Measurements from ENCODE around the gene FREY1. TPM values are rescaled to one million over a fixed set of nuclear protein-coding genes. Genes with fewer than 3 reads are reported as not detected.
A peak's percentile ranks its signal among the peaks of the same experiment; 100 is the strongest.

FREY1 gene
- total RNA-seq, 8 experiments from 2014 or later, result 0.60 to 5.1 (median 1.7) TPM; not detected in 1

DNA sequence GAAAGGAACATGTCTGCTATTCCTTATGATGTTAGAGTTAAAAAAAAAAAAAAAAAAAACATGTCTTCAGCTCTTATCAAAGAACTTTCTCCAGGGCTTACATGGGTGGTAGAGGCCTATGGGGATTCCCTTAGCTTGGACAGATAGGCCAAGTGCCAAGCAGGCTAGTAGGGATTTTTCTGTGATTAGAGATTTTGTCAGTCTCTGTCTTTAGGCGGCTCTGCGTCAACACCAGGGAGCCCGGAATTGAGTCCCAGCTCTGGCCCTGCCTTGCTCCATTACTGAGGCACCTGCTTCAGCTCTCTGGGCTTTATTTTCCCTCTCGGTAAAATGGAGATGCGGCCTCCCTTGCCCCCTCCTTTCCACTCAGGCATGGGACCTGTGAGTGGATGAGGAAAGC is 46.7 kb downstream of the FREY1 start:
- WGBS, 10 experiments, result 76 to 100% (median 93%) methylated on average over 2 to 5 of the region's 5 CpGs; no CpG with 5 or more reads in 5 of the 10 experiments
- in situ Hi-C loops (cut with MboI; ENCODE audit: low pct_unique_long_range_greater_than_20kb in 2 of 9, low sequenced_read_pairs in 9 of 9, unreplicated experiment in 9 of 9), result no loop called here
- Histone ChIP-seq H3K27ac (no peak overlapping the region), H3K4me3 (no peak overlapping the region), H3K4me1 (replicated peaks in 1 of 2) (no peaks in the 10 kb centered on the region)
- no peak for ATAC-seq (replicated peaks in 6 of 8)

DNA sequence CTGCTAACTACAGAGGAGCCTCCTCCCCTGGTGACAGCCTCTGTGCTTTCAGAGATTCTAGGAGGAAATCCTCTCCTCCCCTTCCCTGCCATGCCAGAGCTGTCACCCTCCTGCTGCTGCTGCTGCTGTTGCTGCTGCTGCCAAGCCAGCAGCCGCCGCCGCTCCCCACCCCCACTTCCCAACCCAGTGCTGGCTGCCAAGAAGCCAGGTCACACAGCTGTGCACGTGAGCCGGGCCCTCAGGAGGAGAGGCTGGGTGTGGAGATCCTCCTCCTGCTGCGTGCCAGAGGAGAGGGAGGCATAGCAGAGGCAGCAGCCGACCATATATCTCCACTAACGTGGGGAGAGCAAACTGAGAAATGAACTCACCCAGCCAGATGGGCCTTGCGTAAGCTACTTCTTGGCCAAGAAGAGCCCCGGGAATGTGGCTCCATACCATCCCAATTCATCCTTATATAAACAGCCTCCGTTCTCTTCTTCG is 47.4 kb downstream of the FREY1 start:
- in situ Hi-C loops (cut with MboI; ENCODE audit: low pct_unique_long_range_greater_than_20kb in 2 of 9, low sequenced_read_pairs in 9 of 9, unreplicated experiment in 9 of 9), result no loop called here
- WGBS, 10 experiments, result 31 to 93% (median 77%) methylated on average over 2 to 4 of the region's 12 CpGs; no CpG with 5 or more reads in 5 of the 10 experiments
- ATAC-seq (replicated peaks in 6 of 8), result peak; percentile 58 to 82 (median 75)
- H3K4me3 ChIP-seq, result no peak overlapping the region
- H3K27ac ChIP-seq, result no peak overlapping the region
- no peaks in the 10 kb centered on the region for H3K4me1 ChIP-seq (replicated peaks in 1 of 2)

DNA sequence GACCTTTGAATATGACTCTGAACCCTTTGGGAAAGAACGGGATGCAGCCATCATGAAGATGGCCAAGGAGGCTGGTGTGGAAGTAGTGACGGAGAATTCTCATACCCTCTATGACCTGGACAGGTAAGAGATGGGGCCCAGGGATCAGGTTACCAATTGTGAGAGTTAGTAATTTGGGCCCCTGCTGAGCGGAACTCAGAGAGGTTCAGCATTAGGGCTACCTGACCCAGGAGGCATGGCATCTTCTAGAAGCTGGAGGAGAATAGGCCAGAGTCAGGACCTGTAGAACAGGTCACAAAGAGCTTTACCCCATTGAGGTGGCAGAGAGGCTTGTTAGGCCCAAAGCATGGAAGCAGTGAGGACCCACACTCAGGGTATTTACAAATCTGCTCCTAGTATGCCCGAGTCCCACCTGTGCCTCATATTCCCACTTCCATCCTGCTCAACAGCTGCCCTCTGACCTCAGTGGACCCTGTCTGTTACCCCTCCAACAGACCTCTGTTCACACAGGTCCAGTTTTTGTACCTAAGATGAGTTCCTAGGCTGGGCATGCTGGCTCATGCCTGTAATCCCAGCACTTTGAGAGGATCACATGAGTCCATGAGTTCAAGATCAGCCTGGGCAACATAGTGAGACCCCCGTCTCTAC is 48.2 kb downstream of the FREY1 start:
- ATAC-seq (replicated peaks in 6 of 8), result no peak
- in situ Hi-C loops (cut with MboI; ENCODE audit: low pct_unique_long_range_greater_than_20kb in 2 of 9, low sequenced_read_pairs in 9 of 9, unreplicated experiment in 9 of 9), result no loop called here
- no peak overlapping the region for H3K4me3 ChIP-seq
- WGBS, 10 experiments, result 0 to 100% (median 84%) methylated on average over 1 to 4 of the region's 5 CpGs; no CpG with 5 or more reads in 2 of the 10 experiments
- no peak overlapping the region for H3K27ac ChIP-seq
- H3K4me1 ChIP-seq (replicated peaks in 1 of 2), result no peaks in the 10 kb centered on the region

DNA sequence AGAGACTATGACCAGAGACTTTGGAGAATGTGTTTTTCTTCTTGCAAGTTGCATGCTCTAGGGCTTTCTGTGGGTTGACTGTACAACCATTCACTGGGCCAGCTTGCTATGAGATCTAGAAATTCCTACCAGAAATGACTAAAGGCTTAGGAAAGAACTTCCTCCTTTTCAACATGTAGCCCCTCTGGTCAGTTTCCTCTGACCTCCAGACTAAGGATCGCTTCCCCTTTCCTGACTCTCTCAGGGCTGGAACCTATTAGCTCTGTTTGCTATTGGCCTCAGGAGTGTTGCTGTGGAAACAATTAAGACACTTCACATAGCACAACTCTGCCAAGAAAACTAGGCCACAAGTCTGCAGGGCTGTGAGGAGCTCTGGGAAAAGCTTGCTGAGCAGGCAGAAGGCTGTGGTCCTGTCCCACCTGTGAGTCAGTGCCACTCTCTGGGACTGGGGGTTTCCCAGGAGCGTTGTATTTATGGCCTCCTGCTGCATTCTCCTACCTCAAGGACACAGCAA is 49.1 kb downstream of the FREY1 start:
- H3K4me1 ChIP-seq (replicated peaks in 1 of 2), result no peaks in the 10 kb centered on the region
- peak in 5 of 8 experiments; percentile 4 to 69 (median 32) for ATAC-seq (replicated peaks in 6 of 8)
- no peak overlapping the region for H3K27ac ChIP-seq
- in situ Hi-C loops (cut with MboI; ENCODE audit: low pct_unique_long_range_greater_than_20kb in 2 of 9, low sequenced_read_pairs in 9 of 9, unreplicated experiment in 9 of 9), result no loop called here
- H3K4me3 ChIP-seq, result no peak overlapping the region
- WGBS, 10 experiments, result 40 to 80% (median 60%) methylated on average over 1 to 2 of the region's 2 CpGs; no CpG with 5 or more reads in 3 of the 10 experiments

Other genes with a start within 250 kb of the FREY1 start
- gene CHST1, start 241.6 kb downstream of the FREY1 start, total RNA-seq, result 1 to 10 TPM in 7 of 8 experiments, under 1 TPM in 1; 0.42 to 9.0 (median 2.6) TPM
- 10 to 100 TPM in 3 of 8 experiments, 1 to 10 TPM in 5; 4.5 to 27.2 (median 7.1) TPM for gene SLC35C1, start 102.1 kb downstream of the FREY1 start, total RNA-seq
- 10 to 100 TPM; 11.3 to 35.7 (median 22.3) TPM for gene CRY2, start 59.8 kb downstream of the FREY1 start, total RNA-seq
- gene MAPK8IP1, start 21.6 kb downstream of the FREY1 start, total RNA-seq, result 10 to 100 TPM in 5 of 8 experiments, 1 to 10 TPM in 3; 6.3 to 86.5 (median 38.6) TPM
- gene PEX16, start 10.6 kb upstream of the FREY1 start, total RNA-seq, result 10 to 100 TPM; 22.7 to 51.5 (median 28.6) TPM
- 1 to 10 TPM in 1 of 8 experiments, under 1 TPM in 6, not detected in 1; 0.16 to 1.5 (median 0.46) TPM for gene LARGE2, start 15.4 kb upstream of the FREY1 start, total RNA-seq
- gene PHF21A, start 214.2 kb upstream of the FREY1 start, total RNA-seq, result 10 to 100 TPM; 10.5 to 40.2 (median 28.6) TPM